Nucleus accumbens (tissue), 56 donors: ENCODE results near the gene MYH9.

Source experiments
- DNase-seq, 56 donors: peaks; one replicate each; lab custom pipeline; 2025; lab: John Stamatoyannopoulos, UW

MYH9 gene

GRCh38 chr22:36238373-36239149 is 149.2 kb downstream of the MYH9 start:
- no peak for DNase-seq

GRCh38 chr22:36237462-36238372 is 150.1 kb downstream of the MYH9 start:
- DNase-seq = peak in 11 of 56 donors; percentile 20 to 48 (median 35)

- no peak for DNase-seq
These were observed 151.1 kb downstream of the MYH9 start for GRCh38 chr22:36236388-36237319.

- DNase-seq = no peak
These were observed 152.2 kb downstream of the MYH9 start for GRCh38 chr22:36235585-36235984.

GRCh38 chr22:36234919-36235318 is 152.8 kb downstream of the MYH9 start:
- DNase-seq = peak in 5 of 56 donors; percentile 13 to 37 (median 20)

GRCh38 chr22:36234213-36234612 is 153.6 kb downstream of the MYH9 start:
- DNase-seq = no peak

GRCh38 chr22:36233796-36234195 is 154.0 kb downstream of the MYH9 start:
- no peak for DNase-seq

- no peak for DNase-seq
These were observed 154.9 kb downstream of the MYH9 start for GRCh38 chr22:36232715-36233401.
